ENCODE results near the gene UBA52.

DNA sequence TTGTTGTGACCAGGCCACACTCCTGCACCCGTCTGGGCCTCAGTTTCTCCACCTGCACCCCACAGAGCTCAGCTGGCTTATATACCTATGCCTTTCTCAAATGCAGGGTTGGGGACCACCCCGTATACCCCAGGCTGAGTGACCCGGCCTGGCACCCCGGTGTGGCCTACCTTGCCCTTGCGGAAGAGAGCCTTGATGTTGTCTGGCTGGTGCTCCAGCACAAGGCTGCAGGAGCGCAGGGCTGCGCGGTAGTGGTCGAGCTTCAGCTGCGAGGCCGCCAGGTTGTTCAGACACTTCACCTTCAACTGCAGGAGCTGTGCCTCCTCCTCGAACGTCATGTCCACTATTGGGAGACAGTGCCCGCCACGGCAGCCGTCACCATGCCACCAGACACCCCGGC lies 34.2 kb upstream of the UBA52 start:
- TF ChIP-seq, protein P1, sequence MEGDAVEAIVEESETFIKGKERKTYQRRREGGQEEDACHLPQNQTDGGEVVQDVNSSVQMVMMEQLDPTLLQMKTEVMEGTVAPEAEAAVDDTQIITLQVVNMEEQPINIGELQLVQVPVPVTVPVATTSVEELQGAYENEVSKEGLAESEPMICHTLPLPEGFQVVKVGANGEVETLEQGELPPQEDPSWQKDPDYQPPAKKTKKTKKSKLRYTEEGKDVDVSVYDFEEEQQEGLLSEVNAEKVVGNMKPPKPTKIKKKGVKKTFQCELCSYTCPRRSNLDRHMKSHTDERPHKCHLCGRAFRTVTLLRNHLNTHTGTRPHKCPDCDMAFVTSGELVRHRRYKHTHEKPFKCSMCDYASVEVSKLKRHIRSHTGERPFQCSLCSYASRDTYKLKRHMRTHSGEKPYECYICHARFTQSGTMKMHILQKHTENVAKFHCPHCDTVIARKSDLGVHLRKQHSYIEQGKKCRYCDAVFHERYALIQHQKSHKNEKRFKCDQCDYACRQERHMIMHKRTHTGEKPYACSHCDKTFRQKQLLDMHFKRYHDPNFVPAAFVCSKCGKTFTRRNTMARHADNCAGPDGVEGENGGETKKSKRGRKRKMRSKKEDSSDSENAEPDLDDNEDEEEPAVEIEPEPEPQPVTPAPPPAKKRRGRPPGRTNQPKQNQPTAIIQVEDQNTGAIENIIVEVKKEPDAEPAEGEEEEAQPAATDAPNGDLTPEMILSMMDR (IDR thresholded peaks at IDR 0.05; ENCODE audit: low read depth, low read length, poor library complexity, severe bottlenecking) = no peak
- TF ChIP-seq EZH2phosphoT487 (IDR thresholded peaks at IDR 0.05; ENCODE audit: borderline replicate concordance, low read length) = no peak
